ENCODE results near the gene UGDH.

GRCh38 chr4:39504538-39504937, 22.7 kb downstream of the UGDH start:
- TF ChIP-seq CTCF (IDR thresholded peaks at IDR 0.05; ENCODE audit: low read depth, low read length, poor library complexity, severe bottlenecking) (no peak), EZH2phosphoT487 (IDR thresholded peaks at IDR 0.05; ENCODE audit: borderline replicate concordance, low read length) (no peak)

Measured in DOHH2 (cell line).